Choroid plexus epithelial cell (primary cell): ENCODE data around the gene APBA2.
A peak's percentile ranks its signal among the peaks of the same experiment; 100 is the strongest.

ENCODE experiments used
- DNase-seq: peaks from one replicate; pipeline ENCODE4 v3.0.0-alpha.2; 2010; ENCODE audit warnings: low read depth
- H3K4me3 ChIP-seq: 2 replicates; pipeline ENCODE4 v1.5.1; 2011; ENCODE audit warnings: low read depth, mild to moderate bottlenecking, control low read depth, low read length, moderate library complexity
- TF ChIP-seq, protein P1 (sequence below): conservative IDR thresholded peaks from 2 replicates; pipeline ENCODE4 v1.5.1; 2011; ENCODE audit warnings: low read depth, mild to moderate bottlenecking, control low read depth, inconsistent platforms, low read length, moderate library complexity

APBA2 gene

DNA sequence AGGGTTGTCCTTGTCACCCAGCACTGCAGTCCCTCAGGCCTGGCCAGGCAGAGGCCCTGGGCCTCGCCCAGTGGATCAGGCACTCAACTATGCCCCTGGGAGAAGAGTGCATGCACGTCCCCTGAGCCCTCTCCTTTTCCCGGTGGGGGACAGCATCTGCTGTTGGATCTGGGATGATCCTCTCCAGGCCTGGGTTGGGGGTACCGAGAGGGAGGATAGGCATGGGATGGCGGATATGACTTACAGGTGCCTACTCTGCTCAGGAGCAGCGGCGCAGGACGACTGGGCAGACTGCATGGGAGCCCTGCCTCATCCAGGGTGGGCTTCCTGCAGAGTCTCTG is 9.0 kb upstream of the APBA2 start:
- TF ChIP-seq, protein P1, sequence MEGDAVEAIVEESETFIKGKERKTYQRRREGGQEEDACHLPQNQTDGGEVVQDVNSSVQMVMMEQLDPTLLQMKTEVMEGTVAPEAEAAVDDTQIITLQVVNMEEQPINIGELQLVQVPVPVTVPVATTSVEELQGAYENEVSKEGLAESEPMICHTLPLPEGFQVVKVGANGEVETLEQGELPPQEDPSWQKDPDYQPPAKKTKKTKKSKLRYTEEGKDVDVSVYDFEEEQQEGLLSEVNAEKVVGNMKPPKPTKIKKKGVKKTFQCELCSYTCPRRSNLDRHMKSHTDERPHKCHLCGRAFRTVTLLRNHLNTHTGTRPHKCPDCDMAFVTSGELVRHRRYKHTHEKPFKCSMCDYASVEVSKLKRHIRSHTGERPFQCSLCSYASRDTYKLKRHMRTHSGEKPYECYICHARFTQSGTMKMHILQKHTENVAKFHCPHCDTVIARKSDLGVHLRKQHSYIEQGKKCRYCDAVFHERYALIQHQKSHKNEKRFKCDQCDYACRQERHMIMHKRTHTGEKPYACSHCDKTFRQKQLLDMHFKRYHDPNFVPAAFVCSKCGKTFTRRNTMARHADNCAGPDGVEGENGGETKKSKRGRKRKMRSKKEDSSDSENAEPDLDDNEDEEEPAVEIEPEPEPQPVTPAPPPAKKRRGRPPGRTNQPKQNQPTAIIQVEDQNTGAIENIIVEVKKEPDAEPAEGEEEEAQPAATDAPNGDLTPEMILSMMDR: no peak
- no peak for DNase-seq
- no peak overlapping the region for H3K4me3 ChIP-seq

DNA sequence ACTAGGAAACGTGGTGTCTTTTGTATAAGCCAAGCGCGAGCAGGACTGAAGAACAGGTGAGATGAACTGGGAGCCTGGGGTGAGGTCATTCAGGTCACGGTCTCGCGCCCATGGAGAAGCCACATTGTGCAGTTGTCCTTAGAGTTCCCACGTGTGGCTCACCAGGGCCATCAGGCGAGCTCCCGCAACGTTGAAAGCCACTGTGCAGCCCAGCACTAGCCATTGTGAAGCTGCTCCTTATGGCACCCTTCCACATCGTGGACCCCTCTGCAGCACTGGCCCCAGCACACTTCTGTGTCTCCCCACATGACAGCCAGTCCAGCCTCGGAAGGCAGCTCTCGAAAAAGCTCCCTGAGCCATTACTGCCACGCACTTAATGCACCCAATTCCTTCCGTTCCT is 7.6 kb upstream of the APBA2 start:
- TF ChIP-seq, protein P1: no peak
- H3K4me3 ChIP-seq: no peak overlapping the region
- no peak for DNase-seq

DNA sequence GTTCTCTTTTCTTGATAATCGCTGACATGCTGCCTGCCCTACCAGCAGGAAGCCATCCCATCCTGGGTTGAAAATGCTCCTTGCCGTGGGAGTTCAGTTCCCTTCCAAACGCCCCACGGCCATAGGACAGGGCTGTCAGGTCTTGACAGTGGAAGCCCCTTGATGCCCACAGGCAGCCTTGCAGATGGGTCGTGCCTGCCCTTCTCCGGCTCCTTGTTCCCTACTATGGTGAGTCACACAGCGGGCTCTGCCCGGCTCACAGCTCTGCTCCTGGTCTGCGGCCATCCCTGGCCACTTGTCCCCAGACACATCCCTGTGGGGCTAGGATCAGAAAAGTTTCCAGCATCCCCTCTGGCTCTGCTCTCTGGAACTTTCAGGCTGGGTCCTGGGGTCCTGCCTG is 6.2 kb upstream of the APBA2 start:
- no peak overlapping the region for H3K4me3 ChIP-seq
- no peak for DNase-seq
- TF ChIP-seq, protein P1: no peak

DNA sequence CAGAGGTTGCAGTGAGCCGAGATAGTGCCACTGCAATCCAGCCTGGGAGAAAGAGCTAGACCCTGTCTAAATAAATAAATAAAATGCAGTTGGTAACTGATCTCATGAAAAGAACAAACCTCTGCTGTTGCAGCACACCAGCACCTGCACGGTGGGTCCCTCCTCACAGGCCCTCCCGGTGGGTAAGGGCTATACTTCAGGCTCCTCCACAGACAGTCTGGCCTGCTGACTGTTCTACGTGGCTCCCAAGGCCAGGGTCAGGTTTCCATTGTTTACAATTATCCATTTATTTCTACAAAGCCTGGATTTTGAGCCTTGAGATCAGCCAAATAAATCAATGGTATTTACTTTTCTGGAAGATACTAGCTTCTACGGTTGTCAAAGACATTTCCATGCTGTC is 5.1 kb upstream of the APBA2 start:
- no peak overlapping the region for H3K4me3 ChIP-seq
- DNase-seq: no peak
- TF ChIP-seq, protein P1: no peak

DNA sequence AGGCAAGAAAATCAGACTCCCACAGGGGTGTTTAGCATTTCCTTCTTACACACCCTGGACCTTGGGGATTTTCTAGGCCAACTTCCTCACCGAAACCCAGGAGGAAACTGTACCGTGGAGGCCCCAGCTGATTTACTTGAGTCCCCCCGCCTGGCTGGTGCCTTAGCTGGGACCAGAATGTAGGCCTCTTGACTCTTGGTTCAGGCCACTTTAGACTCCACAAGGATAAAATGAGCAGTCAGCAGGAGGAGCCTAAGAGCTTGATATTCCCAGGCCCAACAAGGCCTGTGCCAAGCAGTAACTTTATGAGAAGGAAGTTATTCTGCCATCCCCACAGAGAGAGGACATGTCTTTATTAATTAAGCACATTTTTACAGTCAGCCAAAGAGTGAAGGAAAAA is 4.6 kb upstream of the APBA2 start:
- peak; percentile 64 for DNase-seq
- no peak overlapping the region for H3K4me3 ChIP-seq
- TF ChIP-seq, protein P1: peak; percentile 45

DNA sequence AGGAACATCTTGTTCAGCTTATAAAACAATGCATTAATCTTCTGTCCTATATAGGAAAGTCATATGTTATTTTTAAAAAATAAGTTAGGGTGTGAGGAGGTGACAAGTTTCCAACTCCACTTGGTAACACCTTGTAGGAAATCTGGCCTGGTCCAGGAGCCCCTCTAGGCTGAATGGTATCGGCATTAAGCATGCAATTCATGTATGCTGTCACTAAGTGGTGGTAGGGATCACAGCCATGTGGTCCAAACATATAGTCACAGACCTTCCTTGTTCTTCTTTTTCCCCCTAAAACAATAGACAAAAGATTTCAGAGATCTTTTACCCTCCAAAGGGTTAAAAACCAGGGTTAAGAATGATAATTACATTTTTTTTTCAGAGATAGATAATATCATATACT is 4.2 kb upstream of the APBA2 start:
- TF ChIP-seq, protein P1: peak; percentile 41
- no peak for DNase-seq
- H3K4me3 ChIP-seq: no peak overlapping the region

DNA sequence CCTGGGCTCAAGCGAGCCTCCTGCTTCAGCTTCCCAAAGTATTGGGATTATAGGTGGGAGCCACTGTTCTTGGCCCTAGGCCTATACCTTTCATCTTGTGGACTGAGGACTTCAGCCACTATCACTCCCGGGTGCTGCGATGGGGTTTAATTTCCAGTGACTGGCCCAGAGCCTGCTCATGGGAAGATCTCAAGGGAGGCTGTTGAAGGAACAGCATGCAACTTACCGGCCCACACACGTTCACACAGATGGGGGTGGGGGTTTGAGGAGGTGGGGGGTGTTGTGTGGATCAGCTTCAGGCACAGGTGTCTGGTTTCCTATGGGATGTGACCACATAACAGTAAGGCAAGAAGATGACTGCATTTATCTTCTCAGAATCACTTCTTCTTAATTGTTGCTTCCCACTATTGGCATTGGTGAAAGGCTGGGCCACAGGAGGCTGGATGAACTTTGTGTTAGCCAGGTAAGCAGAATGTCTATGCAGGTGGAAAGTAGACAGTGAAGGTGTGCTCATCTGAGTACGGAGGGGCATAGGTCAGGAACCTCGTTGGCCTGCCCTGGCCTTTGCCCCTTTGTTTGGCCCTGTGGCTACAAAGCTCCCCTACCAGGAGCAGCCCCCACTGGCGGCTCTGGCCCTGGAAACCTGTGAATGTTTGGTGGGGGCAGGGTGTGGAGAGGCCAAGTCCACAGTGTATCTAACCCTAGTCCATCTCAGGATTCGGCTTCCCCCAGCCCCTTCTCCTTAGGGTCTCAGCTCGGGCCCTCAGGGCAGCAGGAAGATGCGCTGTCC is 1.4 kb upstream of the APBA2 start:
- H3K4me3 ChIP-seq: no peak overlapping the region
- no peak for DNase-seq
- TF ChIP-seq, protein P1: no peak
